ENCODE measurements around the gene IGF2BP2.

DNA sequence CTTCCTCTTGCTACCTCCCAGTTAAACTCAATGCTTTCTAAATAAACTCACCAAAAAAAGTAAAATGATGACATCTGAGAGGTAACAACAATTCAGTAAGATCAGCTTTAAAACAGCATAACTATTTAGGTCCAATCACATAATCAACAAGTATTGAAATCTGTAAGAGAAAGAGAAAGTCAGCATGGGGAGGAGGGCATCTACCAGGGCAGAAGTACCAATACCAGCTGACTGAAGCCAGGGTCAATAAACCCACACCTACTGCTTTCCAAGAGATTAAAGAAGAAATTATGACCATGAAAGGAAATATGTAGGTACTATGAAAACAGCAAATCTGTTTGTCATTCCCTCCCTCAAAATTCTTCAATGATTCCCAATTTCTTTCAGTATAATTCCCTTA, 42.2 kb upstream of the IGF2BP2 start:
- TF ChIP-seq POLR2A (IDR thresholded peaks at IDR 0.05), result no peak
- TF ChIP-seq, protein P1, sequence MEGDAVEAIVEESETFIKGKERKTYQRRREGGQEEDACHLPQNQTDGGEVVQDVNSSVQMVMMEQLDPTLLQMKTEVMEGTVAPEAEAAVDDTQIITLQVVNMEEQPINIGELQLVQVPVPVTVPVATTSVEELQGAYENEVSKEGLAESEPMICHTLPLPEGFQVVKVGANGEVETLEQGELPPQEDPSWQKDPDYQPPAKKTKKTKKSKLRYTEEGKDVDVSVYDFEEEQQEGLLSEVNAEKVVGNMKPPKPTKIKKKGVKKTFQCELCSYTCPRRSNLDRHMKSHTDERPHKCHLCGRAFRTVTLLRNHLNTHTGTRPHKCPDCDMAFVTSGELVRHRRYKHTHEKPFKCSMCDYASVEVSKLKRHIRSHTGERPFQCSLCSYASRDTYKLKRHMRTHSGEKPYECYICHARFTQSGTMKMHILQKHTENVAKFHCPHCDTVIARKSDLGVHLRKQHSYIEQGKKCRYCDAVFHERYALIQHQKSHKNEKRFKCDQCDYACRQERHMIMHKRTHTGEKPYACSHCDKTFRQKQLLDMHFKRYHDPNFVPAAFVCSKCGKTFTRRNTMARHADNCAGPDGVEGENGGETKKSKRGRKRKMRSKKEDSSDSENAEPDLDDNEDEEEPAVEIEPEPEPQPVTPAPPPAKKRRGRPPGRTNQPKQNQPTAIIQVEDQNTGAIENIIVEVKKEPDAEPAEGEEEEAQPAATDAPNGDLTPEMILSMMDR (IDR thresholded peaks at IDR 0.05), result no peak
